ENCODE measurements around the gene NELL2. TPM values are rescaled to one million over a fixed set of nuclear protein-coding genes. Genes with fewer than 3 reads are reported as not detected.

Gene NELL2
- polyA plus RNA-seq, 1 of the 3 experiments (the other 2 are of a cell fraction): 0.35 TPM

DNA sequence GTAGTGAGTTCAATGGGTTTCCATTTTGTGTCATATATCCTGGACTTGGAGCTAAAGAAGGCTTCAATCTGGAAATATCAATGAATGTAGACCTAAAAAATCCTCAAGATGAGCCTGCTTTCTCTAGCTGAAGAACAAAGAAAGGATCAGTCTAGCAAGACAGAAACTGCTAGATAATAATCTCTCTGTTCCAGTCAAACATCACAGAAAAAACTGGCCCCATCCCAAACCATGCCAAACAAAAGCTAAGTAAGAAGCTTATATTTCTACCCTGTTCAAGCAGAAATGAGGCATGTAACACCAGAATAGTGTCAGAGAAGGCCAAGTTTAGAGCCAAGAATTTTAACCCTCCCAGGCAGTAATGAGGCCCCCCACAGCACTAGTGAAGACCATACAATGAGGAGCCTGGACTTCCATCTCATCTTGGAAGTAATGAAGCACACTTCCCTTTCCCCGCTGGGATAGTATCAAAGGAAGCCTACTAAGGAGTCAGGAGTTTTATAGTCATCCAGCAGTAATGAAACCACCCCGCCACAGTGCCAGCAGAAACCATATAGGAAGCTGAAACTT, 95.8 kb downstream of the NELL2 start:
- CTCF ChIA-PET: no interaction called here
- no peak for DNase-seq

DNA sequence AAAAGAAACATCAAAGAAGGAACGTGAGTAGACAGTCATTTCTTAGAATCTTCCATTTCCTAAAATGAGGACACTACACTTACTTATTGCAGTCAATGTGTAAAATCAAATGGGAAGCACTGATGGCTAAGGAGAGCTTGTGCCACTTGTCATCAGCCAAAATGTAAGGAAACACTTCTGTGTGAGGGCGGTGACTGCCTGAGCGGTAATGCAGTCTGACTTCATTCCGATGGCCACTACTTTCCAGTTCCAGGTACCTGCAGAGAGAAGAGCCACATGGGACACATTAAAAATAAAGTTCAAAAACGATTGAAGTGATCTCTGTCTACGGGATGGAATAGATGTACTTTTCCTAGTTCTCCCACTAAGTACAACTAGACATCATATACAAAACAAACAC, 96.3 kb downstream of the NELL2 start:
- H3F3A ChIP-seq (replicated peaks; ENCODE audit: insufficient read depth): no peaks in the 10 kb centered on the region
- ChIA-PET POLR2A (no interaction called here), CTCF (no interaction called here)
- no peak for DNase-seq
- no peaks in the 10 kb centered on the region for H3K27me3 ChIP-seq (ENCODE audit: insufficient read depth)
- H2AFZ ChIP-seq (ENCODE audit: low read depth): no peak overlapping the region
- no peak overlapping the region for H3K4me3 ChIP-seq (ENCODE audit: low read depth in 2 of 2, low read length in 1 of 2)
- TF ChIP-seq MXI1 (IDR thresholded peaks at IDR 0.05; ENCODE audit: low read depth, low read length) (no peak), MEF2A (IDR thresholded peaks at IDR 0.05; ENCODE audit: borderline replicate concordance, low read depth) (no peak), GATA2 (CRISPR knock-in tag; IDR thresholded peaks at IDR 0.05) (no peak), TAF1 (IDR thresholded peaks at IDR 0.05; ENCODE audit: borderline replicate concordance, low read depth, low read length) (no peak), FOXJ3 (CRISPR knock-in tag; IDR thresholded peaks at IDR 0.05) (no peak), EZH2phosphoT487 (IDR thresholded peaks at IDR 0.05; ENCODE audit: borderline replicate concordance, low read depth) (no peak), YY1 (IDR thresholded peaks at IDR 0.05; ENCODE audit: low read depth) (no peak), EP300 (IDR thresholded peaks at IDR 0.05; ENCODE audit: borderline replicate concordance in 1 of 2, low read depth in 1 of 2, low read length in 1 of 2) (no peak), RFX5 (IDR thresholded peaks at IDR 0.05; ENCODE audit: low read length) (no peak), CHD2 (IDR thresholded peaks at IDR 0.05; ENCODE audit: low read length, partially characterized antibody) (no peak)
- TF ChIP-seq, protein P1, sequence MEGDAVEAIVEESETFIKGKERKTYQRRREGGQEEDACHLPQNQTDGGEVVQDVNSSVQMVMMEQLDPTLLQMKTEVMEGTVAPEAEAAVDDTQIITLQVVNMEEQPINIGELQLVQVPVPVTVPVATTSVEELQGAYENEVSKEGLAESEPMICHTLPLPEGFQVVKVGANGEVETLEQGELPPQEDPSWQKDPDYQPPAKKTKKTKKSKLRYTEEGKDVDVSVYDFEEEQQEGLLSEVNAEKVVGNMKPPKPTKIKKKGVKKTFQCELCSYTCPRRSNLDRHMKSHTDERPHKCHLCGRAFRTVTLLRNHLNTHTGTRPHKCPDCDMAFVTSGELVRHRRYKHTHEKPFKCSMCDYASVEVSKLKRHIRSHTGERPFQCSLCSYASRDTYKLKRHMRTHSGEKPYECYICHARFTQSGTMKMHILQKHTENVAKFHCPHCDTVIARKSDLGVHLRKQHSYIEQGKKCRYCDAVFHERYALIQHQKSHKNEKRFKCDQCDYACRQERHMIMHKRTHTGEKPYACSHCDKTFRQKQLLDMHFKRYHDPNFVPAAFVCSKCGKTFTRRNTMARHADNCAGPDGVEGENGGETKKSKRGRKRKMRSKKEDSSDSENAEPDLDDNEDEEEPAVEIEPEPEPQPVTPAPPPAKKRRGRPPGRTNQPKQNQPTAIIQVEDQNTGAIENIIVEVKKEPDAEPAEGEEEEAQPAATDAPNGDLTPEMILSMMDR (IDR thresholded peaks at IDR 0.05): no peak
- no peaks in the 10 kb centered on the region; a peak in 2 of 4 replicates for H3K4me1 ChIP-seq (ENCODE audit: control insufficient read depth in 1 of 2, insufficient read depth in 2 of 2, low read depth in 1 of 2, low read length in 1 of 2)
- H3K4me2 ChIP-seq: no peak overlapping the region
- no peak overlapping the region for H3K9ac ChIP-seq
- H3K36me3 ChIP-seq (replicated peaks in 1 of 2; ENCODE audit: control insufficient read depth in 1 of 2, insufficient read depth in 2 of 2, low read length in 1 of 2): no peaks in the 10 kb centered on the region
- no peaks in the 10 kb centered on the region for H3K79me2 ChIP-seq (ENCODE audit: insufficient read depth)
- no peaks in the 10 kb centered on the region for H3K9me2 ChIP-seq
- no peaks in the 10 kb centered on the region for H3K9me3 ChIP-seq
- no peaks in the 10 kb centered on the region for H4K20me1 ChIP-seq (ENCODE audit: insufficient read depth)
- 42% methylated on average over 6 of the region's 6 CpGs for WGBS (ENCODE audit: low lambda C conversion rate)
- H3K27ac ChIP-seq (ENCODE audit: low read depth in 2 of 2, low read length in 1 of 2): no peak overlapping the region

More for the DNA sequence above, 95.8 kb downstream of the NELL2 start:
- H4K20me1 ChIP-seq (ENCODE audit: insufficient read depth): no peaks in the 10 kb centered on the region
- H3K9ac ChIP-seq: no peak overlapping the region
- H3K27me3 ChIP-seq (ENCODE audit: insufficient read depth): no peaks in the 10 kb centered on the region
- TF ChIP-seq MEF2A (IDR thresholded peaks at IDR 0.05; ENCODE audit: borderline replicate concordance, low read depth): no peak
- TF ChIP-seq SMC3 (IDR thresholded peaks at IDR 0.05; ENCODE audit: low read depth, low read length): no peak
- TF ChIP-seq REST (IDR thresholded peaks at IDR 0.05; ENCODE audit: low read depth, low read length): no peak
- TF ChIP-seq, protein P2, sequence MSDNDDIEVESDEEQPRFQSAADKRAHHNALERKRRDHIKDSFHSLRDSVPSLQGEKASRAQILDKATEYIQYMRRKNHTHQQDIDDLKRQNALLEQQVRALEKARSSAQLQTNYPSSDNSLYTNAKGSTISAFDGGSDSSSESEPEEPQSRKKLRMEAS (IDR thresholded peaks at IDR 0.05; ENCODE audit: low read depth): no peak
- H3K9me3 ChIP-seq: no peaks in the 10 kb centered on the region
- H3K4me2 ChIP-seq: no peak overlapping the region
- H3K4me1 ChIP-seq (ENCODE audit: control insufficient read depth in 1 of 2, insufficient read depth in 2 of 2, low read depth in 1 of 2, low read length in 1 of 2): no peaks in the 10 kb centered on the region; a peak in 2 of 4 replicates
- POLR2A ChIA-PET: no interaction called here
- WGBS (ENCODE audit: low lambda C conversion rate): 27% methylated on average over 2 of the region's 2 CpGs
- no peak overlapping the region for H2AFZ ChIP-seq (ENCODE audit: low read depth)
- no peak overlapping the region for H3K4me3 ChIP-seq (ENCODE audit: low read depth in 2 of 2, low read length in 1 of 2)
- H3K36me3 ChIP-seq (replicated peaks in 1 of 2; ENCODE audit: control insufficient read depth in 1 of 2, insufficient read depth in 2 of 2, low read length in 1 of 2): no peaks in the 10 kb centered on the region
- no peaks in the 10 kb centered on the region for H3K79me2 ChIP-seq (ENCODE audit: insufficient read depth)
- H3F3A ChIP-seq (replicated peaks; ENCODE audit: insufficient read depth): no peaks in the 10 kb centered on the region
- no peak overlapping the region for H3K27ac ChIP-seq (ENCODE audit: low read depth in 2 of 2, low read length in 1 of 2)
- H3K9me2 ChIP-seq: no peaks in the 10 kb centered on the region

All from SK-N-SH (cell line).